Ascending aorta (tissue), 2 donors: ENCODE data around the gene SH3RF3. TPM values are rescaled to one million over a fixed set of nuclear protein-coding genes. Genes with fewer than 3 reads are reported as not detected.

Source experiments
- DNase-seq, 2 donors: peaks; one replicate each; pipeline ENCODE4 v3.0.0-alpha.2; 2019; ENCODE audit warnings: low spot score in 2 of 2
- H3K27ac ChIP-seq, 2 donors: fragments of 200-600 bp; sonication (generic); one replicate each; pipeline ENCODE4 v1.5.1; 2016 to 2017; ENCODE audit warnings: mild to moderate bottlenecking in 1 of 2
- H3K27me3 ChIP-seq: fragments of 200-600 bp; sonication (generic); one replicate; pipeline ENCODE4 v1.5.1; 2017
- H3K36me3 ChIP-seq, 2 donors: fragments of 200-600 bp; sonication (generic); one replicate each; pipeline ENCODE4 v1.5.1; 2016
- H3K4me1 ChIP-seq, 2 donors: fragments of 200-600 bp; sonication (generic); one replicate each; pipeline ENCODE4 v1.5.1; 2016 to 2017; ENCODE audit warnings: mild to moderate bottlenecking in 1 of 2
- H3K4me3 ChIP-seq, 2 donors: fragments of 200-600 bp; sonication (generic); one replicate each; pipeline ENCODE4 v1.5.1; 2016 to 2017; ENCODE audit warnings: mild to moderate bottlenecking in 1 of 2
- H3K9me3 ChIP-seq, 2 donors: fragments of 200-600 bp; sonication (generic); one replicate each; pipeline ENCODE4 v1.5.1; 2016
- intact Hi-C: fragments of 100-400 bp; cut with DNase I; formaldehyde crosslinking; loops from one replicate; pipeline ENCODE4 v1.15.1; 2023
- total RNA-seq: library from RNA; depleted of rRNA; stranded (reverse); fragments of >200 nt; gene quantifications from one replicate; pipeline ENCODE4 v1.1.0, GENCODE V29; 2016
- TF ChIP-seq, protein P1 (sequence below), 3 experiments: fragments of 200-600 bp in 2 of 3; fragments of 450-650 bp in 1 of 3; sonication (generic) in 2 of 3; IDR thresholded peaks; one replicate each; pipeline ENCODE4 v1.5.1; 2016 to 2019; ENCODE audit warnings: antibody characterized with exemption in 3 of 3, mild to moderate bottlenecking in 1 of 3, moderate library complexity in 1 of 3

Gene SH3RF3
- total RNA-seq, 1 donor from 2014 or later, result 53.5 TPM

DNA sequence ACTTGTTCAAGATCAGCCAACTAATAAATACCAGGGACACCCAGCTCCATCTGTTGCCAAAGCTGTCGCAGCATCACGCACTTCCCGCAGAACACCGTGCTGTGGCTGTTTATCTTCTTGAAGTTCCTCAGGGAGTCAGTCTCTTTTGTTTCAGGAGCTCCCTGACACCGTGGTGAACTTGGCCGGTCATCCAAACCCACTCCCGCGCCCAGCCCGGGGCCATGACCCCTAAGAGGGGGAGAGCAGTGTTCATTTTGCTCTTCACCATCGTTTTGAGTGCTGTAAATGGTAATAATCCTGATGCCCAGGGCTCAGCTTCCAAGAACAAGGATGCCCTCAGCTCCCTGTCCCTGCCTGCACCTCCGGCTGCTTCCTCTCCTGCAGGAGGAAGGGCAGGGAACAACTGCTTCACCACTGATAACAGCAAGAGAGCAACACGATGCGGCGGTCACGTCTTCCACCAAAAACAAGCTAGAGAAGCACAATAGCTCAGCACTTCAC is 353.4 kb downstream of the SH3RF3 start:
- Histone ChIP-seq H3K4me1 (peaks cover 16 to 39% of the 10 kb centered on the region in 2 donors), H3K9me3 (no peaks in the 10 kb centered on the region), H3K4me3 (no peak overlapping the region), H3K36me3 (no peaks in the 10 kb centered on the region), H3K27me3 (no peaks in the 10 kb centered on the region), H3K27ac (peak overlapping the region; percentile 66 to 72)
- TF ChIP-seq, protein P1, sequence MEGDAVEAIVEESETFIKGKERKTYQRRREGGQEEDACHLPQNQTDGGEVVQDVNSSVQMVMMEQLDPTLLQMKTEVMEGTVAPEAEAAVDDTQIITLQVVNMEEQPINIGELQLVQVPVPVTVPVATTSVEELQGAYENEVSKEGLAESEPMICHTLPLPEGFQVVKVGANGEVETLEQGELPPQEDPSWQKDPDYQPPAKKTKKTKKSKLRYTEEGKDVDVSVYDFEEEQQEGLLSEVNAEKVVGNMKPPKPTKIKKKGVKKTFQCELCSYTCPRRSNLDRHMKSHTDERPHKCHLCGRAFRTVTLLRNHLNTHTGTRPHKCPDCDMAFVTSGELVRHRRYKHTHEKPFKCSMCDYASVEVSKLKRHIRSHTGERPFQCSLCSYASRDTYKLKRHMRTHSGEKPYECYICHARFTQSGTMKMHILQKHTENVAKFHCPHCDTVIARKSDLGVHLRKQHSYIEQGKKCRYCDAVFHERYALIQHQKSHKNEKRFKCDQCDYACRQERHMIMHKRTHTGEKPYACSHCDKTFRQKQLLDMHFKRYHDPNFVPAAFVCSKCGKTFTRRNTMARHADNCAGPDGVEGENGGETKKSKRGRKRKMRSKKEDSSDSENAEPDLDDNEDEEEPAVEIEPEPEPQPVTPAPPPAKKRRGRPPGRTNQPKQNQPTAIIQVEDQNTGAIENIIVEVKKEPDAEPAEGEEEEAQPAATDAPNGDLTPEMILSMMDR (IDR thresholded peaks at IDR 0.05), result no peak
- intact Hi-C loops, result loop anchor here (2.0 to 10.0 kb wide), 2 partner anchors 26 to 158 kb away; no protein-coding TSS in a partner anchor
- no peak for DNase-seq

DNA sequence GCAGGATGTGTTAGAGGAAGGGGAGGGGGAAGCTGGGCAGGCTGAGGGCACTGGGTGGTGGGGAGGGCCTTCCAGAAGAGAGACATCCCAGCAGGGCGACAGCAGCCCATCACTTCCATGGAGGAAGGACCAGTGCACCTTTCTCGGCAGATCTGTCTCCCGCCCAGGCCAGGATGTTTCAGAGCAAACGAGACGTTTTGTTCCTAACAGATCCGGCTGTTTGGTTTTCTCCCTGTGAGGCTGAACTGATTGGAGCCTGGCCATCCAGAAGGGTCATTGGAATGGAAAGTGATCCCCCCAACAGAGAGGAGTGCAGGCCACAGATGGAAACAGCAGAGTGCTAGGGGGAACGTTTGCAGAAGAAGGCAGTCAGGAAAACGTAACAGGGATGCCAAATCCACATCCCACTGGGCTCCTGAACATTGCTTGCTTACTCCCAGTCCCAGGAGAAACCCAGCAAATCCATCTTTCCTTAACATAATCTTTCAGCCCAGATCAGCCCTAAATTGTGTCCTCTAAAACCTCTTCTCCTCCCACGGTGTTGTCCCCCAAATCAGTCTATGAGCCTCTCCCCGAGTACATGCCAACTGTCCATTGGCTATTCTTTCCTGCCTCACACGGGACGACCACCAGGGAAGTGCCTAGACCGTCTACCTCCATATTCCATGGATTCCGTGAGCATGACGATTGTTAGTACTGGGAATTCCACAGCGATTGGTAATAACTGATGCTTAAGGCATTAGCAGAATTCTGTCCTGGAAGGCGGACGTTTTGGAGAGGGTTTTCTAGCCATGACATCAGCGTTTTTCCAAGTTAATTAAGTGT is 357.9 kb downstream of the SH3RF3 start:
- DNase-seq, result no peak
- no peaks in the 10 kb centered on the region for H3K9me3 ChIP-seq
- no peaks in the 10 kb centered on the region for H3K27me3 ChIP-seq
- intact Hi-C loops, result loop anchor here (2.0 to 10.0 kb wide), 2 partner anchors 50 to 162 kb away; no protein-coding TSS in a partner anchor
- peaks cover 12 to 15% of the 10 kb centered on the region in 2 donors for H3K36me3 ChIP-seq
- peak overlapping the region; percentile 75 to 89 for H3K27ac ChIP-seq
- TF ChIP-seq, protein P1 (IDR thresholded peaks at IDR 0.05), result no peak
- H3K4me3 ChIP-seq, result no peak overlapping the region
- H3K4me1 ChIP-seq, result peaks cover 16 to 47% of the 10 kb centered on the region in 2 donors

DNA sequence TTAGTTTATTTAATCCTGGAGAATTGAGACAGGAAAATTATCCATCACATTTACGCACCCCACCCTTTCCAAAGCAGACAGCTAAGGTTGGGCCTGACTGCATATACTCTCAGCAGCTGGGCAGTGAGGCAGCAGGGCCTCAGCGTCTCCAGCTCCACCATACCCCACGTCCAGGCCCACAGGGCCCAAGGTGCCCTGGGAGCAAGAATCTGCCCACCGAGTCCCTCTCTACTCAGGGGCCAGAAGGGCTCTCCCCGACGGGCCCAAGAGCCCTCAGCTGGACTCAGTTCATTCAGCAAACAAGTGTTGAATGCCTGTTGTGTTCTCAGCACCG is 358.5 kb downstream of the SH3RF3 start:
- H3K4me1 ChIP-seq, result peaks cover 12 to 42% of the 10 kb centered on the region in 2 donors
- intact Hi-C loops, result loop anchor here (2.0 to 10.0 kb wide), 2 partner anchors 51 to 163 kb away; no protein-coding TSS in a partner anchor
- TF ChIP-seq, protein P1 (IDR thresholded peaks at IDR 0.05), result no peak
- no peaks in the 10 kb centered on the region for H3K27me3 ChIP-seq
- DNase-seq, result no peak
- H3K4me3 ChIP-seq, result no peak overlapping the region
- H3K27ac ChIP-seq, result peak overlapping the region; percentile 75 to 89
- H3K9me3 ChIP-seq, result no peaks in the 10 kb centered on the region
- peaks cover 17 to 21% of the 10 kb centered on the region in 2 donors for H3K36me3 ChIP-seq

DNA sequence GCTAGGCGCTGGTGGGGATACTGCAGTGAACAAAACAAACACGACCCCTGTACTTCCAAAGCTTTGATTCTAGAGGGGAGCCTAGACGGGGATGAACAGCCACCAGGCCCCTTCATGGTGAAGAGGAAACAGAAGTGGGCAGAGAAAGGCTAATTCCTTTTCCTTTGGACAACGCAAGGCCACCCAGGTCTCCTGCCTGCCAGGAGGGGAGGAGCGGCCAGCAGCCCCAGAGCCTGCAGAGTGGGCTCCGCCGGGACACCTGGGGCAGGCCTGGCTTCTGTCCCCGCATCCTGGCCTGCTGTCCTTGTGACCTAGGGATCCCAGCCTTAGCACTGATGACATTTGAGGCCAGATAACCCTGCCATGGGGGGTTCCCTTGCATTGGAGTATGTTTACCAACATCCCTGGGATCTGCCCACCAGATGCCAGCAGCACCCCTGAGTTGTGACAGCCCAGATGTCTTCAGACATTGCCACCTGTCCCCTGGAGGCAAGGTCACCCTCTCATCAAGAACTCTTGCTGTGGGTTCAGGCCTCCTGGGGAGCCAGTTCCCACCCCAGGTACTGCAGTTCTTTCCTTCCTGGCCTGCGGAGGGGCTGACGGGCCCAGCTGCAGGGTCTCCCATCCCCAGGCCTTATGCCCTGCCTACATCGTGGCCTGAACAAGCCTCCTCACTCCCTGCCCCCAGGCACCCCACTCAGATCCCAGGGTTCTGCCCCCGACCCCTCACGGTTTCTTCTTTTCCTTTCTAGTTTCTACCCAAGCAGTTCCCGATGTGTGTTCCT is 359.1 kb downstream of the SH3RF3 start:
- H3K4me3 ChIP-seq, result no peak overlapping the region
- H3K27ac ChIP-seq, result peak overlapping the region; percentile 75 to 89
- no peak for DNase-seq
- intact Hi-C loops, result loop anchor here (2.0 to 10.0 kb wide), 2 partner anchors 51 to 163 kb away; no protein-coding TSS in a partner anchor
- TF ChIP-seq, protein P1 (IDR thresholded peaks at IDR 0.05), result no peak
- no peaks in the 10 kb centered on the region for H3K27me3 ChIP-seq
- H3K9me3 ChIP-seq, result no peaks in the 10 kb centered on the region
- peaks cover 6 to 37% of the 10 kb centered on the region in 2 donors for H3K4me1 ChIP-seq
- peaks cover 17 to 23% of the 10 kb centered on the region in 2 donors for H3K36me3 ChIP-seq

DNA sequence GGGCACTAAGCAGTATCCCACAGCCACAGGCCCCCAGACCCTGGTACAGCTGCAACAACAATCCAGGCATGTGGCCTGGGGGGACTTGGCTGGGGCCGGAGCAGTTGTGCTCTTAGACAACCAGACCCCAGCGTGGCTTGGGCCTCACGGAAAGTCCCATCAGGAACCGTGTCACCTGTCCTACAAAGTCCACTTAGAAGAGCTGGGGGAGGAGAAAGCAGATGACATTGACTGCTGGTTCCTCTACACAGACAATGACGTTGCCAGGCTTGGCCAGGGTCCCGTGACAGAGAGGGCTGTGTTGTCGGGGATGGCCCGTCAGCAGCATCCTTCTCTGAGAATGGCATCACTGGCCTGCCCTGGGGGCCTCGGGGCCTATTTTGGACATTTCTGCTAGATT is 360.3 kb downstream of the SH3RF3 start:
- Histone ChIP-seq H3K9me3 (no peaks in the 10 kb centered on the region), H3K4me1 (peaks cover 6 to 28% of the 10 kb centered on the region in 2 donors), H3K27ac (peak overlapping the region in 1 of 2 donors; percentile 2), H3K27me3 (no peaks in the 10 kb centered on the region), H3K36me3 (peaks cover 17 to 28% of the 10 kb centered on the region in 2 donors), H3K4me3 (no peak overlapping the region)
- TF ChIP-seq, protein P1 (IDR thresholded peaks at IDR 0.05), result no peak
- intact Hi-C loops, result loop anchor here (10.0 kb wide), 1 partner anchor 164 kb away; no protein-coding TSS in a partner anchor
- no peak for DNase-seq
